Hematopoietic multipotent progenitor cell treated with erythropoietin and hydrocortisone succinate and interleukin-3 and kit ligand, for 8 days (in vitro differentiated cells): ENCODE measurements around the gene MAMDC2.
"Not testable (repeated sequence)": the region's sequence is repeated elsewhere in the genome, so short reads cannot be mapped to it uniquely, and the experiment has no call there.

Experiments
- DNase-seq: peaks from one replicate; pipeline ENCODE4 v3.0.0-alpha.2; 2015

MAMDC2 gene

GRCh38 chr9:70220216-70220615 is 176.6 kb downstream of the MAMDC2 start:
- no peak for DNase-seq

GRCh38 chr9:70222354-70222753 is 178.7 kb downstream of the MAMDC2 start:
- DNase-seq, result no peak

GRCh38 chr9:70228118-70228517 is 184.5 kb downstream of the MAMDC2 start:
- DNase-seq, result no peak

DNA sequence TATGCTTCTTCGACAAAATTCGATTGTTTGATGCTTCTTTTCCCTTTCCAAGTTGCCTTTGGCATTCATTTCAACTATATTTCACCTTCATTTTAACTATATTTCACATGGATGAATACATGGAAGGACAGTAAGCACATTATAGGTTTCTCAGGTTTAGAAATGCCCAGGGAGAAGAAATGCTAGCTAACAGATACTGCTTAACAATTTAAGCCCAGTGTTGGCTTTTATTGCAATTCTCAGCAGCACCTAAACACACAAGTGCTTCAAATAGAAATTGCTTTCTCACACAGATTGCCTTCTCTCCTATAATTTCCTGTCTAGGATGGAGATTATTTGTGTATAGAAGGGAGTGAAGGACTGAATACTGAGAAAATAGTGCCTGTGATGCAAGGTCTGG is 185.0 kb downstream of the MAMDC2 start:
- no peak for DNase-seq

- no peak for DNase-seq
Observed at GRCh38 chr9:70229026-70229425, 185.4 kb downstream of the MAMDC2 start.

DNA sequence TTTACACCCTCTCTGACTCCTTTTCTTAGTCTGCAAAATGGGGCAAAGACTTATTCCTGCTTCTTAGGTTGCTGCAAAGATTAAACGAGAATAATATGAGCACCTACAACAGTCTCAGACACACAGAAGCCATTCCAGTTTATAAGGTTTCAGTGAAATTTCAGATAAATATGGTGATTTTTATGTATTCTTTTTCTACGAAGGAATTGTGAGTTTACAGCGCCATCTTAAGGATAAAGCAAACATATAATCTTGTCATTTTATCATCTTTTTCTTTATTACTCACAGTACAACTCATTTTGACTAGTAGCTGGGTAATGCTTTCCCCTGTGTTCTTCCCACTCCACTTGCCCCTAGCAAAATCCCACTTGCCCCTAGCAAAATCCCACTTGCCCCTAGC is 185.9 kb downstream of the MAMDC2 start:
- DNase-seq, result peak; percentile 19

DNA sequence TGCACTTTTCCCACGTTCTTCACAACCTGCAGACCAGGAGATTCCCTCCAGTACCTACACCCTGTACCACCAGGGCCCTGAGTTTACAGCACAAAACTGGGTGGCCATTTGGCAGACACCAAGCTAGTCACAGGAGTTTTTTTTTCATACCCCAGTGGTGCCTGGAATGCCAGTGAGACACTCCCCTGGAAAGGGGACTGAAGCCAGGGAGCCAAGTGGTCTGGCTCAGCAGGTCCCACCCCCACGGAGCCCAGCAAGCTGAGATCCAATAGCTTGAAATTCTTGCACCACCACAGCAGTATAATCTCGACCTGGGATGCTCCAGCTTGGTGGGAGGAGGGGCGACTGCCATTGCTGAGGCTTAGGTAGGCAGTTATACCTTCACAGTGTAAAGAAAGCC is 188.8 kb downstream of the MAMDC2 start:
- DNase-seq, result no peak

- DNase-seq, result not testable (repeated sequence)
Observed at GRCh38 chr9:70234208-70234607, 190.6 kb downstream of the MAMDC2 start.

GRCh38 chr9:70245952-70246351 is 202.3 kb downstream of the MAMDC2 start:
- DNase-seq, result not testable (repeated sequence)

DNA sequence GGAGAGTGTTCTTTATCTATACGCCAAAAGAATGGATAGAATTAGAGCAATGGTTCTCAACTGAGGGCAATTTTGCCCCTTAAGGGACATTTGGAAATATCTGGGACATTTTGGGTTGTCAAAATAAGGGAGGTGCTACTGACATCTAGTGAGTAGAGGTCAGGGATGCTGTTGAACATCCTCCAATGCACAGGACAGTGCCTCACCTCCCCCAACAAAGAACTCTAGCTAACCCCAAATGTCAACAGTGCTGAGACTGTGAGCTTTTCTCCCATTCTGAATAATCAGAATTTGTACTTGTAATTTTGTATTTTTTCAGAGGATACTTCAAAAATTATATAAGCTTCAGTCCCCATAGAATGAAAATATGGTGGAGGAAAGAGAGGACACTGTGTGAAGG is 206.6 kb downstream of the MAMDC2 start:
- DNase-seq, result no peak

DNA sequence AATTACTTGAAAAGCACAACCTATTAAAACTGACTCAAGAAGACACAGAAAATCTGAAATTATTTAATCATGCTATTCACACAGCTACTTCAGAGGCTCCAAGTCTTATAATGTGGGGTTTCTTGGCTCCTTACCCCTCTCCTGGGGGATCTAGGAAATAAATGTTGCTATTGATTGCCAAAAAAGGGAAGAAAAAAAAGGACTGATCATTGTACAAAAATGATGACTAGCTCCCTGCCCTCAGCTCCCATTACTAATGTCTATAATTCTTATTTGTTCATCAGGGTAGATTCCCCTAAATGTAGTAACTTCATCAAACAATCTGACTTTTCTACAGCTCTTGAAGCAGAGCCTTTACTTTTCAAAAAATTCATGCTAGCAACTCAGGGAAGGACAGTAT is 211.8 kb downstream of the MAMDC2 start:
- no peak for DNase-seq

GRCh38 chr9:70256123-70256551 is 212.5 kb downstream of the MAMDC2 start:
- DNase-seq, result no peak

GRCh38 chr9:70257502-70257901 is 213.9 kb downstream of the MAMDC2 start:
- no peak for DNase-seq

DNA sequence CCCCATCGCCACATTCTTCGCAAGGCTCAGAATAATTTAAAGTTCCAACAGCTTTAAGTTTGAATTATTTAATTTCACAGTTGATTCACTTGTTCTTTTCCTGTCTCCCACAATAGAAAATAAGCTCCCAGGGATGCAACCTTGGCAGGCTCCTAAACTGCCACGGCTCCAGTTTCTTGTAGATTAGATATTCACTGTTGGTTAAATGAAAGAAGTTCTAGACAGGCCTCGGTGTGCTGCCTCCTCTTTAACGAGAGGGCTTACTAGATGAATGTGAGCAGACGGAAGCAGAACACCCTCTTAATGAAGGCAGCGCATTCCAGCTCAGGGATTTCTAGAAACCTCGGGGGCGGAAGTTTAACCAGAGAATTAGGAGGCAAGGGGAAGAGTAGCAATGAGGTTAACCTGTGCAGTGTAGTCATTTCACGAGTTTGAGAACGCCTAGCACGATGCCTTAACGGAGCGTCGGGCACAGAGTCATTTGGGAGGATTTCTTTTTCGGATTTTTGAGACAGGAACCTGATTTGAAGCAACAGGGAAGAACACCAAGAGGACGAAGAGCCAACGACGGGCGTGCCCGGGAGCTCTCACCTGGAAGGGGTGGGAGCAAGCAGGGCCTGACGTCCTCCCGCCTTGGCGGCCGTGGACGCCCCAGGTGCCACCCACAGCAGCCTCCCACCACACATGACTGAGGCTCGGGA is 214.5 kb downstream of the MAMDC2 start:
- DNase-seq, result peak; percentile 58

DNA sequence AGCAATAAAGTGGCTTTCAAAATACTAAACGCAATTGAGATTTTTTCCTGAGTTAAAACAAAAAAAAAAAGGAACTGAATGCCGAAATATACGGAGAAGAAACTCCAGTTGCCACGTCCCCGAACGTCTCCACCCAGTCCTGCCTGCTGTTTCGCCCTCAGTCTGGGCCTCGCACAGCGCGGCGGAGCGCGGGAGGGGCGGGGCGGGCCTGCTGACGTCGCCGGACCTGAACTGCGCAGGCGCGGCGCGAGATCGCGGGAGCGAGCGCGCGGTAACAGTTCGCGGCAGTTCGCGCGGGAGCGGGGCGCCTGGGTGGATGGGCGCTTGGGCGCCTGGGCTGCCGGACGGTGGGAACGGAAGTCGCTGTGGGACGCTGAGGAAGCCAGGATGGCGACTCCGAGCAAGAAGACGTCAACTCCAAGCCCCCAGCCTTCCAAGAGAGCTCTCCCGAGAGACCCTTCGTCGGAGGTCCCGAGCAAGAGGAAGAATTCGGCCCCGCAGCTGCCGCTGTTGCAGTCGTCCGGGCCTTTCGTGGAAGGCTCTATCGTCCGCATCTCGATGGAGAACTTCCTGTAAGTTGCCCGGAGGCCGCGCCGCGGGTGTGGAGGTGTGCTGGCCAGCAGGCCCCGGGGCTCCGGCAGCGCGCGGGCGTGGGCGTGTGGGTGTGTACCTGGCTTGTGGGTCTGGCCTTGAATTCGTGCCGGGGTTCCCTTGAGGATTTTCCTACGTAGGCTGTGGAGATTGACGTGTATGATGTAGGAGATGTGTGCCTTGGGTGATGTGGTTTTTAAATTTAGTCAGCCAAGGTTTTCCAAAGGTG is 215.3 kb downstream of the MAMDC2 start, which contains the start of gene SMC5:
TSS of gene SMC5 (plus strand) at position 287 of the 820 bp plus-strand sequence. CDS start at position 388, 101 bp downstream.
- peak; percentile 89 for DNase-seq

GRCh38 chr9:70259512-70259802 is 215.8 kb downstream of the MAMDC2 start:
- no peak for DNase-seq

- DNase-seq, result no peak
Observed at GRCh38 chr9:70260007-70260443, 216.4 kb downstream of the MAMDC2 start.

- no peak for DNase-seq
Observed at GRCh38 chr9:70260606-70261005, 217.0 kb downstream of the MAMDC2 start.

- DNase-seq, result no peak
Observed at GRCh38 chr9:70261131-70261870, 217.7 kb downstream of the MAMDC2 start.

DNA sequence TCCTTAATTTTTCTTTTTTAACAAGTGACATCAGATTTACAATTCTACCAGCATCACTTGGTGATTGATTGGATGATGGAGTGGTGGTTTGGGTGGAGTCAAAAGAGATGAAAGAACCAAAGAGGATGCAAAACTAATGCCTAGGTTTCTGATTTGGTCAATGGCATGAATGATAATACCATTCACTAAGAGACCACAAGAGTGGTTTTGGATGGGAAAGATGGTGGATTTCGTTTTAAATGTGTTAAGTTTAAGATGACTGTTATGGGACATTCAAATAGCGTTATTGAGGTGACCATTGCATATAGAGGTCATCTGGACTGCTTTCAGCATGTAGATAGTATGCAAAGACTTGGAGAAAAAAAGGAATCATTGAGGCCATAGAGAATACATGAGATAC is 218.7 kb downstream of the MAMDC2 start:
- DNase-seq, result no peak

GRCh38 chr9:70262948-70263347 is 219.3 kb downstream of the MAMDC2 start:
- no peak for DNase-seq

DNA sequence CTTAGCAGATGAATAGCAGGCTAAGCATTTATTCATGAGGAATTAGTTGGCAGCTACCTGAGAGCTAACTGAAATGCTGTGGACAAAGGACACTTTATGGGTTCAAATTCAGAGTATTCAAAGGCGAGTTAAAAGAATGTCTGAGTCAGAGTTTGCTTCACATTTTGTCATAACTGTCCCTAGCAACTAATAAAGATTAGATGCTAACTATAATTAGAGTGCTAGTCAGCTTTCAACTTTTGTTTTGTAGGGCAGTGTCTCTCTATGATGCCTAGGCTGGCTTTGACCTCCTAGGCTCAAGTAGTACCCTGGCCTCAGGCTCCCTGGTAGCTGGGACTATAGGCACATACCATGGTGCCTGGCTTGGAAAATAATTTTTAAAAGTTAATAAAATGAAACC is 219.8 kb downstream of the MAMDC2 start:
- no peak for DNase-seq
